Thyroid gland (tissue), 4 donors: ENCODE results near the gene VWA3B.

Experiments
- CTCF ChIP-seq, 6 experiments: fragments of 200-600 bp in 3 of 6; fragments of 450-650 bp in 3 of 6; sonication (generic) in 3 of 6; IDR thresholded peaks; one replicate each; pipeline ENCODE4 v1.5.1; 2016 to 2019; ENCODE audit warnings: antibody characterized with exemption in 6 of 6, mild to moderate bottlenecking in 2 of 6, inconsistent platforms in 1 of 6, moderate library complexity in 1 of 6
- POLR2A ChIP-seq, 2 donors: fragments of 450-650 bp; IDR thresholded peaks; one replicate each; pipeline ENCODE4 v1.6.1; 2017; ENCODE audit warnings: antibody characterized with exemption in 2 of 2, mild to moderate bottlenecking in 2 of 2, moderate library complexity in 1 of 2

GRCh38 chr2:98281607-98282006 is 194.6 kb downstream of the VWA3B start:
- no peak for TF ChIP-seq CTCF (IDR thresholded peaks at IDR 0.05)
- TF ChIP-seq POLR2A (IDR thresholded peaks at IDR 0.05) = no peak
